Measurements from ENCODE around the gene PROS1. TPM values are rescaled to one million over a fixed set of nuclear protein-coding genes. Genes with fewer than 3 reads are reported as not detected.

The PROS1 gene
- total and polyA plus RNA-seq, 2 donors (not counting 1 experiment from before 2014, with no cell fraction given): 0.03 TPM; not detected in 1

GRCh38 chr3:94009608-94010007, 35.9 kb upstream of the PROS1 start:
- H4K20me1 ChIP-seq (ENCODE audit: control insufficient read depth, insufficient read depth, low read length, poor library complexity, severe bottlenecking): no peaks in the 10 kb centered on the region
- DNase-seq (no peak), ATAC-seq (ENCODE audit: low read depth) (no peak)
- H3K36me3 ChIP-seq (replicated peaks in 1 of 2; ENCODE audit: control extremely low read depth in 1 of 2, control insufficient read depth in 1 of 2, extremely low read depth in 1 of 2, insufficient read depth in 2 of 2, low read length in 1 of 2): no peaks in the 10 kb centered on the region
- no peaks in the 10 kb centered on the region for H3K4me1 ChIP-seq (ENCODE audit: control insufficient read depth in 2 of 2, insufficient read depth in 2 of 2, low read length in 2 of 2)
- ChIA-PET CTCF (interaction anchor here (0.6 to 1.0 kb wide), 2 partner anchors 60 to 696 kb away, joined by 3 read pairs; no protein-coding TSS in a partner anchor), POLR2A (no interaction called here)
- no peaks in the 10 kb centered on the region for H3K27me3 ChIP-seq (replicated peaks in 1 of 4; ENCODE audit: control extremely low read depth in 1 of 4, control insufficient read depth in 3 of 4, insufficient read depth in 4 of 4, low read length in 3 of 4)
- no peak for TF ChIP-seq CTCF (IDR thresholded peaks at IDR 0.05)
- no peak for TF ChIP-seq EZH2 (IDR thresholded peaks at IDR 0.05; ENCODE audit: borderline replicate concordance, insufficient read depth, low read depth, low read length, poor library complexity, severe bottlenecking)
- no CpG with 5 or more reads among the region's 2 CpGs for WGBS (ENCODE audit: insufficient coverage)
- Mint-ChIP-seq H3K27me3 (no peaks in the 10 kb centered on the region), H3K4me3 (no peak overlapping the region), H3K4me1 (peaks cover 2% of the 10 kb centered on the region), H3K27ac (no peak overlapping the region), H3K9me3 (ENCODE audit: insufficient read depth) (no peaks in the 10 kb centered on the region)
- H3K27ac ChIP-seq (ENCODE audit: low read length in 2 of 2): no peak overlapping the region
- no peaks in the 10 kb centered on the region for H3K9me3 ChIP-seq (ENCODE audit: control extremely low read depth in 1 of 3, control insufficient read depth in 2 of 3, insufficient read depth in 1 of 3, low read length in 2 of 3)
- no peak overlapping the region for H2AFZ ChIP-seq (ENCODE audit: insufficient read depth, low read depth, low read length, poor library complexity, severe bottlenecking)
- H3K79me2 ChIP-seq (ENCODE audit: control insufficient read depth, insufficient read depth, low read length): no peaks in the 10 kb centered on the region
- no peak overlapping the region for H3K4me3 ChIP-seq (ENCODE audit: control extremely low read depth in 1 of 5, extremely low read depth in 1 of 5, insufficient read depth in 1 of 5, low read depth in 2 of 5, low read length in 4 of 5)
- intact Hi-C loops (cut with micrococcal nuclease): loop anchor here (10.0 kb wide), 1 partner anchor 235 kb away; no protein-coding TSS in a partner anchor
- no peak overlapping the region for H3K4me2 ChIP-seq (replicated peaks; ENCODE audit: low read depth, low read length, poor library complexity, severe bottlenecking)
- no peak overlapping the region for H3K9ac ChIP-seq (ENCODE audit: low read length)

GRCh38 chr3:94008253-94008652, 34.6 kb upstream of the PROS1 start:
- ChIA-PET POLR2A (no interaction called here), CTCF (interaction anchor here (0.9 to 1.5 kb wide), 3 partner anchors 12 to 61 kb away, joined by 3 to 10 read pairs (median 3); no protein-coding TSS in a partner anchor)
- no peaks in the 10 kb centered on the region for H3K9me3 Mint-ChIP-seq (ENCODE audit: insufficient read depth)
- no peaks in the 10 kb centered on the region for H3K36me3 ChIP-seq (replicated peaks in 1 of 2; ENCODE audit: control extremely low read depth in 1 of 2, control insufficient read depth in 1 of 2, extremely low read depth in 1 of 2, insufficient read depth in 2 of 2, low read length in 1 of 2)
- H3K27me3 ChIP-seq (replicated peaks in 1 of 4; ENCODE audit: control extremely low read depth in 1 of 4, control insufficient read depth in 3 of 4, insufficient read depth in 4 of 4, low read length in 3 of 4): no peaks in the 10 kb centered on the region
- H3K27me3 Mint-ChIP-seq: no peaks in the 10 kb centered on the region
- H3K4me2 ChIP-seq (replicated peaks; ENCODE audit: low read depth, low read length, poor library complexity, severe bottlenecking): no peak overlapping the region
- H3K4me1 ChIP-seq (ENCODE audit: control insufficient read depth in 2 of 2, insufficient read depth in 2 of 2, low read length in 2 of 2): no peaks in the 10 kb centered on the region
- H4K20me1 ChIP-seq (ENCODE audit: control insufficient read depth, insufficient read depth, low read length, poor library complexity, severe bottlenecking): no peaks in the 10 kb centered on the region
- H3K27ac Mint-ChIP-seq: no peak overlapping the region
- no peak for DNase-seq
- no CpG with 5 or more reads among the region's 2 CpGs for WGBS (ENCODE audit: insufficient coverage)
- H3K9ac ChIP-seq (ENCODE audit: low read length): no peak overlapping the region
- TF ChIP-seq EZH2 (IDR thresholded peaks at IDR 0.05; ENCODE audit: borderline replicate concordance, insufficient read depth, low read depth, low read length, poor library complexity, severe bottlenecking): no peak
- no peak for TF ChIP-seq CTCF (IDR thresholded peaks at IDR 0.05)
- ATAC-seq (ENCODE audit: low read depth): no peak
- no peaks in the 10 kb centered on the region for H3K9me3 ChIP-seq (ENCODE audit: control extremely low read depth in 1 of 3, control insufficient read depth in 2 of 3, insufficient read depth in 1 of 3, low read length in 2 of 3)
- no peak overlapping the region for H3K4me3 ChIP-seq (ENCODE audit: control extremely low read depth in 1 of 5, extremely low read depth in 1 of 5, insufficient read depth in 1 of 5, low read depth in 2 of 5, low read length in 4 of 5)
- intact Hi-C loops (cut with micrococcal nuclease): loop anchor here (10.0 kb wide), 1 partner anchor 237 kb away; no protein-coding TSS in a partner anchor
- H3K4me3 Mint-ChIP-seq: no peak overlapping the region
- H3K27ac ChIP-seq (ENCODE audit: low read length in 2 of 2): no peak overlapping the region
- peaks cover 3% of the 10 kb centered on the region for H3K4me1 Mint-ChIP-seq
- no peak overlapping the region for H2AFZ ChIP-seq (ENCODE audit: insufficient read depth, low read depth, low read length, poor library complexity, severe bottlenecking)
- H3K79me2 ChIP-seq (ENCODE audit: control insufficient read depth, insufficient read depth, low read length): no peaks in the 10 kb centered on the region
